ENCODE measurements around the gene TM2D1.
"Not testable (repeated sequence)": the region's sequence is repeated elsewhere in the genome, so short reads cannot be mapped to it uniquely, and the experiment has no call there.

TM2D1 gene

GRCh38 chr1:61724813-61725694 lies at the start of gene TM2D1:
Gene TM2D1, minus strand, starts transcription at chr1:61725141. Its CDS starts 21 bp downstream, at chr1:61725120.
- DNase-seq: peak; percentile 55 to 95 (median 81)

GRCh38 chr1:61770131-61770530 lies 45.2 kb upstream of the TM2D1 start:
- DNase-seq: no peak

GRCh38 chr1:61757950-61758349 lies 33.0 kb upstream of the TM2D1 start:
- DNase-seq: no peak

GRCh38 chr1:61756773-61757172 lies 31.8 kb upstream of the TM2D1 start:
- no peak for DNase-seq

- DNase-seq: no peak
These were observed 29.6 kb upstream of the TM2D1 start for GRCh38 chr1:61754545-61754944.

- DNase-seq: no peak
These were observed 29.1 kb upstream of the TM2D1 start for GRCh38 chr1:61753998-61754508.

GRCh38 chr1:61752921-61753389 lies 28.0 kb upstream of the TM2D1 start:
- DNase-seq: no peak

- DNase-seq: no peak
These were observed 24.6 kb upstream of the TM2D1 start for GRCh38 chr1:61749574-61749973.

GRCh38 chr1:61748566-61748965 lies 23.6 kb upstream of the TM2D1 start:
- DNase-seq: no peak

- peak in 1 of 51 donors; percentile 10 for DNase-seq
These were observed 21.9 kb upstream of the TM2D1 start for GRCh38 chr1:61746813-61747212.

- DNase-seq: no peak
These were observed 19.0 kb upstream of the TM2D1 start for GRCh38 chr1:61743716-61744580.

GRCh38 chr1:61743431-61743705 lies 18.4 kb upstream of the TM2D1 start:
- no peak for DNase-seq

- peak in 46 of 51 donors; percentile 12 to 82 (median 44) for DNase-seq
These were observed 17.9 kb upstream of the TM2D1 start for GRCh38 chr1:61742620-61743430.

- DNase-seq: peak in 46 of 51 donors; percentile 6 to 74 (median 40)
These were observed 17.0 kb upstream of the TM2D1 start, which contains the start of gene PATJ for GRCh38 chr1:61741711-61742619. Gene PATJ, plus strand, starts transcription at chr1:61742480. Its CDS starts 20,413 bp downstream, at chr1:61762893.

GRCh38 chr1:61740751-61741700 lies 16.1 kb upstream of the TM2D1 start:
- no peak for DNase-seq

GRCh38 chr1:61732726-61733125 lies 7.8 kb upstream of the TM2D1 start:
- DNase-seq: no peak

GRCh38 chr1:61730679-61731078 lies 5.7 kb upstream of the TM2D1 start:
- not testable (repeated sequence) for DNase-seq

GRCh38 chr1:61727544-61727943 lies 2.6 kb upstream of the TM2D1 start:
- DNase-seq: no peak

GRCh38 chr1:61724506-61724812 lies 482 bp downstream of the TM2D1 start:
- no peak for DNase-seq
